HepG2 (cell line): ENCODE results near the gene ANKRD10. TPM values are rescaled to one million over a fixed set of nuclear protein-coding genes. Genes with fewer than 3 reads are reported as not detected.

Experiments used
- EP300 ChIP-seq, 3 experiments: sonication (generic) in 1 of 3; formaldehyde crosslinking in 1 of 3; IDR thresholded peaks; 2 replicates each; pipeline versions ENCODE4 v1.5.1 to v1.6.1; 2011 to 2020; ENCODE audit warnings: low read depth in 2 of 3, low read length in 2 of 3, borderline replicate concordance in 1 of 3, improper control_type of control experiment in 1 of 3, mild to moderate bottlenecking in 1 of 3, missing genetic modification reagents in 1 of 3, moderate library complexity in 1 of 3
- HNRNPUL1 ChIP-seq: fragments of 200-400 bp; formaldehyde crosslinking; IDR thresholded peaks from 2 replicates; pipeline ENCODE4 v1.6.1; 2017; ENCODE audit warnings: low read depth, mild to moderate bottlenecking, low read length, moderate library complexity
- MXI1 ChIP-seq: IDR thresholded peaks from 3 replicates; pipeline ENCODE4 v1.6.1; 2012; ENCODE audit warnings: low read depth, low read length, inconsistent platforms, borderline replicate concordance
- PATZ1 ChIP-seq: sonication (generic); formaldehyde crosslinking; IDR thresholded peaks from 2 replicates; pipeline ENCODE4 v1.4.0; 2020; ENCODE audit warnings: missing genetic modification reagents
- PBX3 ChIP-seq: sonication (generic); formaldehyde crosslinking; IDR thresholded peaks from 2 replicates; pipeline ENCODE4 v1.8.1; 2023; ENCODE audit warnings: missing genetic modification reagents, inconsistent platforms, borderline replicate concordance
- RFX1 ChIP-seq: fragments of 450-650 bp; IDR thresholded peaks from 2 replicates; pipeline ENCODE4 v1.6.1; 2017
- THAP11 ChIP-seq: IDR thresholded peaks from 2 replicates; pipeline ENCODE4 v1.6.1; 2016; ENCODE audit warnings: missing biosample characterization, missing genetic modification reagents
- ZBTB21 ChIP-seq: sonication (generic); formaldehyde crosslinking; IDR thresholded peaks from 2 replicates; pipeline ENCODE4 v1.4.0; 2020; ENCODE audit warnings: missing genetic modification reagents
- ZNF296 ChIP-seq: sonication (generic); formaldehyde crosslinking; conservative IDR thresholded peaks from 2 replicates; pipeline ENCODE4 v1.5.0; 2020; ENCODE audit warnings: mild to moderate bottlenecking, missing genetic modification reagents
- polyA plus RNA-seq, 8 experiments: library from polyadenylated mRNA; depleted of rRNA in 3 of 8; stranded (reverse) in 7 of 8; unstranded in 1 of 8; fragments of >200 nt; fragmentation: Illumina TruSeq in 4 of 8; extraction: Trizol in 4 of 8; gene quantifications; 2 replicates each; pipeline versions ENCODE4 v1.2.1 to v1.2.3, GENCODE V29; 2011 to 2016; ENCODE audit warnings: low read depth in 4 of 8, missing spikeins in 1 of 8, mixed read lengths in 1 of 8; ENCODE audit not compliant: insufficient read depth in 1 of 8
- total RNA-seq, 5 experiments: library from RNA; depleted of rRNA; stranded (reverse); fragments of >200 nt; fragmentation: Illumina TruSeq; extraction: Trizol; gene quantifications; 2 replicates each; pipeline ENCODE4 v1.2.3, GENCODE V29; 2016; ENCODE audit warnings: low read depth in 1 of 5
- TF ChIP-seq, protein P1 (sequence below): IDR thresholded peaks from 2 replicates; pipeline ENCODE4 v1.6.1; 2018; ENCODE audit warnings: missing genetic modification reagents
- TF ChIP-seq, protein P2 (sequence below): IDR thresholded peaks from 2 replicates; pipeline ENCODE4 v1.4.0; 2020; ENCODE audit warnings: mild to moderate bottlenecking, missing genetic modification reagents
- TF ChIP-seq, protein P3 (sequence below): sonication (generic); formaldehyde crosslinking; IDR thresholded peaks from 2 replicates; pipeline ENCODE4 v1.4.0; 2020; ENCODE audit warnings: mild to moderate bottlenecking, missing genetic modification reagents
- TF ChIP-seq, protein P4 (sequence below): sonication (generic); formaldehyde crosslinking; conservative IDR thresholded peaks from 2 replicates; pipeline ENCODE4 v1.4.0; 2020; ENCODE audit warnings: missing genetic modification reagents

ANKRD10 gene
- total and polyA plus RNA-seq, 2 of the 13 experiments (the other 11 are each of a cell fraction or from before 2014, with no cell fraction given) = 108 to 115 TPM

GRCh38 chr13:110869805-110870706, 44.8 kb downstream of the ANKRD10 start (continued):
- TF ChIP-seq PATZ1 (peak; percentile 42), THAP11 (CRISPR knock-in tag) (peak; percentile 19; the same call in 1 of the 2 replicates), MXI1 (peak; percentile 56; the same call in 1 of the 3 replicates), PBX3 (CRISPR knock-in tag) (no peak), EP300 (IDR thresholded peaks at IDR 0.05; ENCODE audit: low read depth in 2 of 2, low read length in 2 of 2) (0 out of 4 replicates have a peak, but pooled peaks of 1 of the 2 experiments have one; percentile 14), EP300 (CRISPR knock-in tag; IDR thresholded peaks at IDR 0.05; ENCODE audit: borderline replicate concordance) (peak; percentile 29; the same call in 1 of the 2 replicates), RFX1 (no peak), HNRNPUL1 (no peak), ZBTB21 (peak; percentile 48; the same call in 1 of the 2 replicates), ZNF296 (CRISPR knock-in tag) (peak; percentile 81; the same call in 1 of the 2 replicates)
- TF ChIP-seq, protein P1, sequence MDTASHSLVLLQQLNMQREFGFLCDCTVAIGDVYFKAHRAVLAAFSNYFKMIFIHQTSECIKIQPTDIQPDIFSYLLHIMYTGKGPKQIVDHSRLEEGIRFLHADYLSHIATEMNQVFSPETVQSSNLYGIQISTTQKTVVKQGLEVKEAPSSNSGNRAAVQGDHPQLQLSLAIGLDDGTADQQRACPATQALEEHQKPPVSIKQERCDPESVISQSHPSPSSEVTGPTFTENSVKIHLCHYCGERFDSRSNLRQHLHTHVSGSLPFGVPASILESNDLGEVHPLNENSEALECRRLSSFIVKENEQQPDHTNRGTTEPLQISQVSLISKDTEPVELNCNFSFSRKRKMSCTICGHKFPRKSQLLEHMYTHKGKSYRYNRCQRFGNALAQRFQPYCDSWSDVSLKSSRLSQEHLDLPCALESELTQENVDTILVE (CRISPR knock-in tag) = no peak
- TF ChIP-seq, protein P2, sequence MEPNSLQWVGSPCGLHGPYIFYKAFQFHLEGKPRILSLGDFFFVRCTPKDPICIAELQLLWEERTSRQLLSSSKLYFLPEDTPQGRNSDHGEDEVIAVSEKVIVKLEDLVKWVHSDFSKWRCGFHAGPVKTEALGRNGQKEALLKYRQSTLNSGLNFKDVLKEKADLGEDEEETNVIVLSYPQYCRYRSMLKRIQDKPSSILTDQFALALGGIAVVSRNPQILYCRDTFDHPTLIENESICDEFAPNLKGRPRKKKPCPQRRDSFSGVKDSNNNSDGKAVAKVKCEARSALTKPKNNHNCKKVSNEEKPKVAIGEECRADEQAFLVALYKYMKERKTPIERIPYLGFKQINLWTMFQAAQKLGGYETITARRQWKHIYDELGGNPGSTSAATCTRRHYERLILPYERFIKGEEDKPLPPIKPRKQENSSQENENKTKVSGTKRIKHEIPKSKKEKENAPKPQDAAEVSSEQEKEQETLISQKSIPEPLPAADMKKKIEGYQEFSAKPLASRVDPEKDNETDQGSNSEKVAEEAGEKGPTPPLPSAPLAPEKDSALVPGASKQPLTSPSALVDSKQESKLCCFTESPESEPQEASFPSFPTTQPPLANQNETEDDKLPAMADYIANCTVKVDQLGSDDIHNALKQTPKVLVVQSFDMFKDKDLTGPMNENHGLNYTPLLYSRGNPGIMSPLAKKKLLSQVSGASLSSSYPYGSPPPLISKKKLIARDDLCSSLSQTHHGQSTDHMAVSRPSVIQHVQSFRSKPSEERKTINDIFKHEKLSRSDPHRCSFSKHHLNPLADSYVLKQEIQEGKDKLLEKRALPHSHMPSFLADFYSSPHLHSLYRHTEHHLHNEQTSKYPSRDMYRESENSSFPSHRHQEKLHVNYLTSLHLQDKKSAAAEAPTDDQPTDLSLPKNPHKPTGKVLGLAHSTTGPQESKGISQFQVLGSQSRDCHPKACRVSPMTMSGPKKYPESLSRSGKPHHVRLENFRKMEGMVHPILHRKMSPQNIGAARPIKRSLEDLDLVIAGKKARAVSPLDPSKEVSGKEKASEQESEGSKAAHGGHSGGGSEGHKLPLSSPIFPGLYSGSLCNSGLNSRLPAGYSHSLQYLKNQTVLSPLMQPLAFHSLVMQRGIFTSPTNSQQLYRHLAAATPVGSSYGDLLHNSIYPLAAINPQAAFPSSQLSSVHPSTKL (CRISPR knock-in tag) = peak; percentile 44; the same call in 1 of the 2 replicates
- TF ChIP-seq, protein P3, sequence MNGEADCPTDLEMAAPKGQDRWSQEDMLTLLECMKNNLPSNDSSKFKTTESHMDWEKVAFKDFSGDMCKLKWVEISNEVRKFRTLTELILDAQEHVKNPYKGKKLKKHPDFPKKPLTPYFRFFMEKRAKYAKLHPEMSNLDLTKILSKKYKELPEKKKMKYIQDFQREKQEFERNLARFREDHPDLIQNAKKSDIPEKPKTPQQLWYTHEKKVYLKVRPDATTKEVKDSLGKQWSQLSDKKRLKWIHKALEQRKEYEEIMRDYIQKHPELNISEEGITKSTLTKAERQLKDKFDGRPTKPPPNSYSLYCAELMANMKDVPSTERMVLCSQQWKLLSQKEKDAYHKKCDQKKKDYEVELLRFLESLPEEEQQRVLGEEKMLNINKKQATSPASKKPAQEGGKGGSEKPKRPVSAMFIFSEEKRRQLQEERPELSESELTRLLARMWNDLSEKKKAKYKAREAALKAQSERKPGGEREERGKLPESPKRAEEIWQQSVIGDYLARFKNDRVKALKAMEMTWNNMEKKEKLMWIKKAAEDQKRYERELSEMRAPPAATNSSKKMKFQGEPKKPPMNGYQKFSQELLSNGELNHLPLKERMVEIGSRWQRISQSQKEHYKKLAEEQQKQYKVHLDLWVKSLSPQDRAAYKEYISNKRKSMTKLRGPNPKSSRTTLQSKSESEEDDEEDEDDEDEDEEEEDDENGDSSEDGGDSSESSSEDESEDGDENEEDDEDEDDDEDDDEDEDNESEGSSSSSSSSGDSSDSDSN (CRISPR knock-in tag) = peak; percentile 90
- TF ChIP-seq, protein P4, sequence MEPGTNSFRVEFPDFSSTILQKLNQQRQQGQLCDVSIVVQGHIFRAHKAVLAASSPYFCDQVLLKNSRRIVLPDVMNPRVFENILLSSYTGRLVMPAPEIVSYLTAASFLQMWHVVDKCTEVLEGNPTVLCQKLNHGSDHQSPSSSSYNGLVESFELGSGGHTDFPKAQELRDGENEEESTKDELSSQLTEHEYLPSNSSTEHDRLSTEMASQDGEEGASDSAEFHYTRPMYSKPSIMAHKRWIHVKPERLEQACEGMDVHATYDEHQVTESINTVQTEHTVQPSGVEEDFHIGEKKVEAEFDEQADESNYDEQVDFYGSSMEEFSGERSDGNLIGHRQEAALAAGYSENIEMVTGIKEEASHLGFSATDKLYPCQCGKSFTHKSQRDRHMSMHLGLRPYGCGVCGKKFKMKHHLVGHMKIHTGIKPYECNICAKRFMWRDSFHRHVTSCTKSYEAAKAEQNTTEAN = 0 out of 2 replicates have a peak, but pooled peaks have one; percentile 38
